Fibroblast of lung (primary cell): ENCODE measurements around the gene MBD3L5. TPM values are rescaled to one million over a fixed set of nuclear protein-coding genes. Genes with fewer than 3 reads are reported as not detected.
"Not testable (repeated sequence)": the region's sequence is repeated elsewhere in the genome, so short reads cannot be mapped to it uniquely, and the experiment has no call there.

ENCODE experiments used
- DNase-seq, 2 donors: peaks; one replicate each; pipeline versions ENCODE4 v3.0.0 to v3.0.0-alpha.2; 2010; ENCODE audit warnings: low read depth in 2 of 2
- H2AFZ ChIP-seq: 2 replicates; pipeline ENCODE4 v1.5.1; 2012; ENCODE audit warnings: low read length, control low read depth, inconsistent platforms
- H3K27ac ChIP-seq: 2 replicates; pipeline ENCODE4 v1.5.1; 2011; ENCODE audit warnings: low read length, control low read depth; ENCODE audit not compliant: insufficient read depth
- H3K27me3 ChIP-seq: 2 replicates; pipeline ENCODE4 v1.5.1; 2011; ENCODE audit warnings: mild to moderate bottlenecking, low read length; ENCODE audit not compliant: control insufficient read depth, insufficient read depth
- H3K36me3 ChIP-seq: 2 replicates; pipeline ENCODE4 v1.5.1; 2011; ENCODE audit warnings: low read length; ENCODE audit not compliant: control insufficient read depth, insufficient read depth
- H3K4me1 ChIP-seq: 2 replicates; pipeline ENCODE4 v1.5.1; 2011; ENCODE audit warnings: low read length; ENCODE audit not compliant: control insufficient read depth, insufficient read depth; ENCODE audit errors: extremely low read depth
- H3K4me2 ChIP-seq: 2 replicates; pipeline ENCODE4 v1.5.1; 2011; ENCODE audit warnings: low read length, control low read depth; ENCODE audit not compliant: insufficient read depth; ENCODE audit errors: extremely low read depth
- H3K4me3 ChIP-seq, 4 experiments: fragments of 200-600 bp in 1 of 4; sonication (generic) in 1 of 4; replicated peaks in 1 of 4; 2 replicates each; pipeline ENCODE4 v1.5.1; 2011 to 2016; ENCODE audit warnings: low read length in 4 of 4, low read depth in 3 of 4, mild to moderate bottlenecking in 3 of 4, control low read depth in 2 of 4, inconsistent platforms in 1 of 4, mixed read lengths in 1 of 4; ENCODE audit not compliant: insufficient read depth in 1 of 4; ENCODE audit errors: control extremely low read depth in 1 of 4
- H3K79me2 ChIP-seq: 2 replicates; pipeline ENCODE4 v1.5.1; 2012; ENCODE audit warnings: mild to moderate bottlenecking, low read length, inconsistent platforms; ENCODE audit not compliant: control insufficient read depth, insufficient read depth
- H3K9ac ChIP-seq: 2 replicates; pipeline ENCODE4 v1.5.1; 2011; ENCODE audit warnings: mild to moderate bottlenecking, low read length, control low read depth; ENCODE audit not compliant: insufficient read depth
- H3K9me3 ChIP-seq: 2 replicates; pipeline ENCODE4 v1.5.1; 2012; ENCODE audit warnings: low read depth, low read length; ENCODE audit not compliant: control insufficient read depth, insufficient read depth
- H4K20me1 ChIP-seq: 2 replicates; pipeline ENCODE4 v1.5.1; 2011; ENCODE audit warnings: low read length; ENCODE audit not compliant: control insufficient read depth, insufficient read depth; ENCODE audit errors: extremely low read depth
- CTCF ChIP-seq, 2 donors: IDR thresholded peaks in 1 of 2; conservative IDR thresholded peaks in 1 of 2; 1 replicate in 1 of 2; 2 replicates in 1 of 2; pipeline ENCODE4 v1.5.1; 2011 to 2012; ENCODE audit warnings: low read length in 2 of 2, control low read depth in 1 of 2, inconsistent platforms in 1 of 2, low read depth in 1 of 2, mild to moderate bottlenecking in 1 of 2
- EZH2 ChIP-seq: IDR thresholded peaks from 2 replicates; pipeline ENCODE4 v1.5.1; 2012; ENCODE audit warnings: low read length, control low read depth, mild to moderate bottlenecking; ENCODE audit errors: missing control alignments
- polyA plus RNA-seq, 2 donors: library from polyadenylated mRNA; depleted of rRNA in 1 of 2; stranded (reverse) in 1 of 2; unstranded in 1 of 2; fragments of >200 nt; gene quantifications; 2 replicates each; pipeline ENCODE4 v1.2.1, GENCODE V29; 2011 to 2012; ENCODE audit warnings: missing spikeins in 1 of 2
- total RNA-seq: library from RNA; depleted of rRNA; stranded (reverse); fragments of >200 nt; gene quantifications from 2 replicates; pipeline ENCODE4 v1.2.1, GENCODE V29; 2014

MBD3L5 gene
- total and polyA plus RNA-seq, 2 donors (not counting 1 experiment from before 2014, with no cell fraction given) = not detected

GRCh38 chr19:7010722-7011593, 19.4 kb upstream of the MBD3L5 start:
- H2AFZ ChIP-seq = no peak overlapping the region
- H3K27me3 ChIP-seq = no peaks in the 10 kb centered on the region
- H3K4me1 ChIP-seq = no peaks in the 10 kb centered on the region
- H3K9ac ChIP-seq = no peak overlapping the region
- no peak overlapping the region for H3K4me3 ChIP-seq
- H4K20me1 ChIP-seq = no peaks in the 10 kb centered on the region
- no peaks in the 10 kb centered on the region for H3K79me2 ChIP-seq
- no peak overlapping the region for H3K4me2 ChIP-seq
- no peak overlapping the region for H3K27ac ChIP-seq
- DNase-seq = no peak
- TF ChIP-seq CTCF (conservative IDR thresholded peaks at IDR 0.05 in 1 of 2, IDR thresholded peaks at IDR 0.05 in 1 of 2; ENCODE audit: low read depth in 1 of 2, low read length in 2 of 2) (no peak), EZH2 (no peak)
- no peaks in the 10 kb centered on the region for H3K36me3 ChIP-seq
- no peaks in the 10 kb centered on the region for H3K9me3 ChIP-seq

GRCh38 chr19:7013678-7014077, 16.7 kb upstream of the MBD3L5 start:
- Histone ChIP-seq H3K79me2 (no peaks in the 10 kb centered on the region), H3K9me3 (no peaks in the 10 kb centered on the region), H3K4me1 (no peaks in the 10 kb centered on the region), H2AFZ (no peak overlapping the region), H3K4me3 (no peak overlapping the region), H4K20me1 (no peaks in the 10 kb centered on the region), H3K27me3 (no peaks in the 10 kb centered on the region), H3K4me2 (no peak overlapping the region), H3K36me3 (no peaks in the 10 kb centered on the region), H3K27ac (no peak overlapping the region), H3K9ac (no peak overlapping the region)
- TF ChIP-seq CTCF (conservative IDR thresholded peaks at IDR 0.05 in 1 of 2, IDR thresholded peaks at IDR 0.05 in 1 of 2; ENCODE audit: low read depth in 1 of 2, low read length in 2 of 2) (no peak), EZH2 (no peak)
- DNase-seq = peak in 1 of 2 donors; percentile 14

- no peak overlapping the region for H3K27ac ChIP-seq
- H3K36me3 ChIP-seq = no peaks in the 10 kb centered on the region
- TF ChIP-seq EZH2 (no peak), CTCF (conservative IDR thresholded peaks at IDR 0.05 in 1 of 2, IDR thresholded peaks at IDR 0.05 in 1 of 2; ENCODE audit: low read depth in 1 of 2, low read length in 2 of 2) (no peak)
- H3K4me3 ChIP-seq = no peak overlapping the region
- no peak overlapping the region for H2AFZ ChIP-seq
- no peaks in the 10 kb centered on the region for H3K4me1 ChIP-seq
- no peaks in the 10 kb centered on the region for H4K20me1 ChIP-seq
- no peaks in the 10 kb centered on the region for H3K79me2 ChIP-seq
- no peak overlapping the region for H3K4me2 ChIP-seq
- H3K9ac ChIP-seq = no peak overlapping the region
- no peaks in the 10 kb centered on the region for H3K27me3 ChIP-seq
- no peaks in the 10 kb centered on the region for H3K9me3 ChIP-seq
- DNase-seq = no peak
These were observed 11.6 kb upstream of the MBD3L5 start for GRCh38 chr19:7018828-7019227.

GRCh38 chr19:7021331-7021730, 9.0 kb upstream of the MBD3L5 start, which contains the start of gene MBD3L2B:
TSS of gene MBD3L2B (minus strand) at chr19:7021431. CDS start at chr19:7021397, 34 bp downstream.
- H3K9ac ChIP-seq, H3K36me3 ChIP-seq, H3K9me3 ChIP-seq, DNase-seq, H2AFZ ChIP-seq, H3K4me2 ChIP-seq, H3K27me3 ChIP-seq, H3K4me1 ChIP-seq, H3K79me2 ChIP-seq, H3K4me3 ChIP-seq, H4K20me1 ChIP-seq, H3K27ac ChIP-seq: not testable (repeated sequence)
